ENCODE data around the gene PRRT4. TPM values are rescaled to one million over a fixed set of nuclear protein-coding genes. Genes with fewer than 3 reads are reported as not detected.

The PRRT4 gene
- total and polyA plus RNA-seq, 9 of the 15 experiments (the other 6 are each of a cell fraction or from before 2014, with no cell fraction given) = not detected

DNA sequence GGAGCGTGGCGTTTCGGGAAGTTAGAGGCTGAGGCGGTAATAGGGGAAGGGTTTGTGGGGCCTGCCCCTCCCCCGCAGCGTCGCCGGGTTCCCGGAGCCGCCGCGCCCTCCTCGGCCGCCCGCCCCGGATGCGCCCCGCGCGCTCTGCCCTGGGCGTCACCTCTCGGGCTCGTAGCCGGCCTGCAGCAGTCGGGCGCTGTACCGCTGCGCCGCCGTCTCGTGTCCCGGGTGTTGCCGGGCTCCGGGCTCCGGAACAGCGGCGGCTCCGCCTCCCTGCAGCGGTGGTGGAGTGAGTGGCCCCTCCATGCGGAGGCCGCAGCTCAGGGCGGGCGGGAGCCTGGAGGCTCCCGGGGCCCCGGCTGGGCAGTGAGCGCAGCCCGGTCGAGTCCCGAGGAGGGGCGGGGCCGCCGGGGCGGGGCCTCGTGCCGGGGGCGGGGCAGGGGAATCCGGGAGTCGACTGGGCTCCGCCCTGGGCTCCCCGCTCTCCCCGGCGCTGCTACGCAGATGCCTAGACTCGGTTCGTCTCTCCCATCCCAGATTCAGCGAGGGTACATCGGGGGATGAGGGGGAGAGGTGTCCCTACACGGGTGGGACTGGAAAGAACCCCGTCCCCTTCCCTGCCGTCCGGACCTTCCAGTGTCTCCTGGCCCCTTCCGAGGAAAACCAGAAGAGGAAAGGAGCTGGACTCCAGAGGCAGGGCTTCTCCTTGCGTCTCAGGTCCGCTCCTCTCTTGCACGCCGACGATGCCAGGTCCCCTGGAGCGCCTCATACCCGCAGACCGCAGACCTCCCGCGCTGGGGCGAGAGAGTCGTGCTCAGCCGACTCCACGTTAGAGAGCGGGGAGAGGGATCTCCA is 48.3 kb upstream of the PRRT4 start, which contains the start of gene IMPDH1 (continued):
- TF ChIP-seq, protein P1, sequence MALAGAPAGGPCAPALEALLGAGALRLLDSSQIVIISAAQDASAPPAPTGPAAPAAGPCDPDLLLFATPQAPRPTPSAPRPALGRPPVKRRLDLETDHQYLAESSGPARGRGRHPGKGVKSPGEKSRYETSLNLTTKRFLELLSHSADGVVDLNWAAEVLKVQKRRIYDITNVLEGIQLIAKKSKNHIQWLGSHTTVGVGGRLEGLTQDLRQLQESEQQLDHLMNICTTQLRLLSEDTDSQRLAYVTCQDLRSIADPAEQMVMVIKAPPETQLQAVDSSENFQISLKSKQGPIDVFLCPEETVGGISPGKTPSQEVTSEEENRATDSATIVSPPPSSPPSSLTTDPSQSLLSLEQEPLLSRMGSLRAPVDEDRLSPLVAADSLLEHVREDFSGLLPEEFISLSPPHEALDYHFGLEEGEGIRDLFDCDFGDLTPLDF (CRISPR knock-in tag; IDR thresholded peaks at IDR 0.05) = no peak; the same call in 1 of the 2 replicates
- no peak for TF ChIP-seq CBFA2T2 (conservative IDR thresholded peaks at IDR 0.05)
- no peak for TF ChIP-seq RFX5 (IDR thresholded peaks at IDR 0.05; ENCODE audit: low read depth, low read length)
- TF ChIP-seq, protein P2, sequence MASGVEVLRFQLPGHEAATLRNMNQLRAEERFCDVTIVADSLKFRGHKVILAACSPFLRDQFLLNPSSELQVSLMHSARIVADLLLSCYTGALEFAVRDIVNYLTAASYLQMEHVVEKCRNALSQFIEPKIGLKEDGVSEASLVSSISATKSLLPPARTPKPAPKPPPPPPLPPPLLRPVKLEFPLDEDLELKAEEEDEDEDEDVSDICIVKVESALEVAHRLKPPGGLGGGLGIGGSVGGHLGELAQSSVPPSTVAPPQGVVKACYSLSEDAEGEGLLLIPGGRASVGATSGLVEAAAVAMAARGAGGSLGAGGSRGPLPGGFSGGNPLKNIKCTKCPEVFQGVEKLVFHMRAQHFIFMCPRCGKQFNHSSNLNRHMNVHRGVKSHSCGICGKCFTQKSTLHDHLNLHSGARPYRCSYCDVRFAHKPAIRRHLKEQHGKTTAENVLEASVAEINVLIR (CRISPR knock-in tag; IDR thresholded peaks at IDR 0.05) = no peak
- TF ChIP-seq CBX8 (IDR thresholded peaks at IDR 0.05; ENCODE audit: borderline replicate concordance, extremely low read depth, low read depth, low read length, poor library complexity, severe bottlenecking) = no peak
- TF ChIP-seq ELF1 (tag; IDR thresholded peaks at IDR 0.05) = no peak
- TF ChIP-seq MEF2D (tag; conservative IDR thresholded peaks at IDR 0.05; ENCODE audit: low read depth) = no peak
- no peak for TF ChIP-seq MCM2 (IDR thresholded peaks at IDR 0.05; ENCODE audit: low read depth)
- TF ChIP-seq MED1 (CRISPR knock-in tag; IDR thresholded peaks at IDR 0.05; ENCODE audit: borderline replicate concordance) = no peak
- TF ChIP-seq RCOR1 (IDR thresholded peaks at IDR 0.05; ENCODE audit: borderline replicate concordance in 1 of 2, low read depth in 2 of 2, low read length in 2 of 2) = peak in 1 of 2 experiments; percentile 53; a peak in 3 of 4 replicates
- no peak for TF ChIP-seq CSDE1 (IDR thresholded peaks at IDR 0.05)
- TF ChIP-seq ZKSCAN1 (IDR thresholded peaks at IDR 0.05; ENCODE audit: low read depth, low read length) = no peak
- TF ChIP-seq, protein P3, sequence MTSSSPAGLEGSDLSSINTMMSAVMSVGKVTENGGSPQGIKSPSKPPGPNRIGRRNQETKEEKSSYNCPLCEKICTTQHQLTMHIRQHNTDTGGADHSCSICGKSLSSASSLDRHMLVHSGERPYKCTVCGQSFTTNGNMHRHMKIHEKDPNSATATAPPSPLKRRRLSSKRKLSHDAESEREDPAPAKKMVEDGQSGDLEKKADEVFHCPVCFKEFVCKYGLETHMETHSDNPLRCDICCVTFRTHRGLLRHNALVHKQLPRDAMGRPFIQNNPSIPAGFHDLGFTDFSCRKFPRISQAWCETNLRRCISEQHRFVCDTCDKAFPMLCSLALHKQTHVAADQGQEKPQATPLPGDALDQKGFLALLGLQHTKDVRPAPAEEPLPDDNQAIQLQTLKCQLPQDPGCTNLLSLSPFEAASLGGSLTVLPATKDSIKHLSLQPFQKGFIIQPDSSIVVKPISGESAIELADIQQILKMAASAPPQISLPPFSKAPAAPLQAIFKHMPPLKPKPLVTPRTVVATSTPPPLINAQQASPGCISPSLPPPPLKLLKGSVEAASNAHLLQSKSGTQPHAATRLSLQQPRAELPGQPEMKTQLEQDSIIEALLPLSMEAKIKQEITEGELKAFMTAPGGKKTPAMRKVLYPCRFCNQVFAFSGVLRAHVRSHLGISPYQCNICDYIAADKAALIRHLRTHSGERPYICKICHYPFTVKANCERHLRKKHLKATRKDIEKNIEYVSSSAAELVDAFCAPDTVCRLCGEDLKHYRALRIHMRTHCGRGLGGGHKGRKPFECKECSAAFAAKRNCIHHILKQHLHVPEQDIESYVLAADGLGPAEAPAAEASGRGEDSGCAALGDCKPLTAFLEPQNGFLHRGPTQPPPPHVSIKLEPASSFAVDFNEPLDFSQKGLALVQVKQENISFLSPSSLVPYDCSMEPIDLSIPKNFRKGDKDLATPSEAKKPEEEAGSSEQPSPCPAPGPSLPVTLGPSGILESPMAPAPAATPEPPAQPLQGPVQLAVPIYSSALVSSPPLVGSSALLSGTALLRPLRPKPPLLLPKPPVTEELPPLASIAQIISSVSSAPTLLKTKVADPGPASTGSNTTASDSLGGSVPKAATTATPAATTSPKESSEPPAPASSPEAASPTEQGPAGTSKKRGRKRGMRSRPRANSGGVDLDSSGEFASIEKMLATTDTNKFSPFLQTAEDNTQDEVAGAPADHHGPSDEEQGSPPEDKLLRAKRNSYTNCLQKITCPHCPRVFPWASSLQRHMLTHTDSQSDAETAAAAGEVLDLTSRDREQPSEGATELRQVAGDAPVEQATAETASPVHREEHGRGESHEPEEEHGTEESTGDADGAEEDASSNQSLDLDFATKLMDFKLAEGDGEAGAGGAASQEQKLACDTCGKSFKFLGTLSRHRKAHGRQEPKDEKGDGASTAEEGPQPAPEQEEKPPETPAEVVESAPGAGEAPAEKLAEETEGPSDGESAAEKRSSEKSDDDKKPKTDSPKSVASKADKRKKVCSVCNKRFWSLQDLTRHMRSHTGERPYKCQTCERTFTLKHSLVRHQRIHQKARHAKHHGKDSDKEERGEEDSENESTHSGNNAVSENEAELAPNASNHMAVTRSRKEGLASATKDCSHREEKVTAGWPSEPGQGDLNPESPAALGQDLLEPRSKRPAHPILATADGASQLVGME (CRISPR knock-in tag; IDR thresholded peaks at IDR 0.05) = peak; percentile 93
- TF ChIP-seq SMAD4 (CRISPR knock-in tag; conservative IDR thresholded peaks at IDR 0.05) = peak; percentile 90
- TF ChIP-seq, protein P4, sequence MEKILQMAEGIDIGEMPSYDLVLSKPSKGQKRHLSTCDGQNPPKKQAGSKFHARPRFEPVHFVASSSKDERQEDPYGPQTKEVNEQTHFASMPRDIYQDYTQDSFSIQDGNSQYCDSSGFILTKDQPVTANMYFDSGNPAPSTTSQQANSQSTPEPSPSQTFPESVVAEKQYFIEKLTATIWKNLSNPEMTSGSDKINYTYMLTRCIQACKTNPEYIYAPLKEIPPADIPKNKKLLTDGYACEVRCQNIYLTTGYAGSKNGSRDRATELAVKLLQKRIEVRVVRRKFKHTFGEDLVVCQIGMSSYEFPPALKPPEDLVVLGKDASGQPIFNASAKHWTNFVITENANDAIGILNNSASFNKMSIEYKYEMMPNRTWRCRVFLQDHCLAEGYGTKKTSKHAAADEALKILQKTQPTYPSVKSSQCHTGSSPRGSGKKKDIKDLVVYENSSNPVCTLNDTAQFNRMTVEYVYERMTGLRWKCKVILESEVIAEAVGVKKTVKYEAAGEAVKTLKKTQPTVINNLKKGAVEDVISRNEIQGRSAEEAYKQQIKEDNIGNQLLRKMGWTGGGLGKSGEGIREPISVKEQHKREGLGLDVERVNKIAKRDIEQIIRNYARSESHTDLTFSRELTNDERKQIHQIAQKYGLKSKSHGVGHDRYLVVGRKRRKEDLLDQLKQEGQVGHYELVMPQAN (IDR thresholded peaks at IDR 0.05; ENCODE audit: borderline replicate concordance) = peak; percentile 35; the same call in 1 of the 2 replicates
- TF ChIP-seq ESRRB (CRISPR knock-in tag; IDR thresholded peaks at IDR 0.05; ENCODE audit: borderline replicate concordance) = no peak

Measured in K562 (cell line).